HFFc6 (cell line): ENCODE results near the gene LST1. TPM values are rescaled to one million over a fixed set of nuclear protein-coding genes. Genes with fewer than 3 reads are reported as not detected.
A peak's percentile ranks its signal among the peaks of the same experiment; 100 is the strongest.

Experiments used
- DNase-seq: peaks from one replicate; pipeline ENCODE4 v3.0.0-alpha.2; 2018
- H3K27ac Mint-ChIP-seq: 2 replicates; pipeline ENCODE4 v1.8.0; 2020; ENCODE audit warnings: mild to moderate bottlenecking, mixed read lengths
- H3K27me3 Mint-ChIP-seq: 2 replicates; pipeline ENCODE4 v1.8.0; 2021; ENCODE audit warnings: mild to moderate bottlenecking, moderate library complexity, mixed read lengths; ENCODE audit not compliant: insufficient read depth
- H3K36me3 Mint-ChIP-seq: 2 replicates; pipeline ENCODE4 v1.8.0; 2021; ENCODE audit warnings: low read depth, mixed read lengths
- H3K4me1 Mint-ChIP-seq: 2 replicates; pipeline ENCODE4 v1.8.0; 2020; ENCODE audit warnings: low read depth, mixed read lengths
- H3K4me3 Mint-ChIP-seq: 2 replicates; pipeline ENCODE4 v1.8.0; 2020; ENCODE audit warnings: mild to moderate bottlenecking, moderate library complexity, mixed read lengths
- H3K9me3 Mint-ChIP-seq: 2 replicates; pipeline ENCODE4 v1.8.0; 2020; ENCODE audit warnings: mild to moderate bottlenecking, mixed read lengths
- CTCF ChIP-seq: fragments of 200-600 bp; sonication (generic); IDR thresholded peaks from 2 replicates; pipeline ENCODE4 v1.5.0; 2021; ENCODE audit warnings: antibody characterized with exemption, mild to moderate bottlenecking
- total RNA-seq, 6 experiments: library from RNA; stranded (reverse); fragmentation: NEBNext Ultra II Directional; extraction: Animal tissue kit (Norgen Biotek cat#: 25700); gene quantifications; 2 replicates in 1 of 6; 3 replicates in 5 of 6; pipeline ENCODE4 v1.2.3, GENCODE V29; 2021

Gene LST1
- total RNA-seq, 6 experiments from 2014 or later: not detected

GRCh38 chr6:31627690-31628287 lies 41.7 kb downstream of the LST1 start:
- Mint-ChIP-seq H3K4me3 (no peak overlapping the region), H3K36me3 (peaks cover 59% of the 10 kb centered on the region), H3K9me3 (no peaks in the 10 kb centered on the region), H3K4me1 (peaks cover 15% of the 10 kb centered on the region), H3K27ac (peak overlapping the region; percentile 44), H3K27me3 (peaks cover 4% of the 10 kb centered on the region)
- no peak for DNase-seq
- no peak for TF ChIP-seq CTCF

GRCh38 chr6:31629014-31629413 lies 42.9 kb downstream of the LST1 start:
- no peak overlapping the region for H3K4me3 Mint-ChIP-seq
- H3K27me3 Mint-ChIP-seq: peaks cover 4% of the 10 kb centered on the region
- no peaks in the 10 kb centered on the region for H3K9me3 Mint-ChIP-seq
- H3K27ac Mint-ChIP-seq: no peak overlapping the region
- peaks cover 55% of the 10 kb centered on the region for H3K36me3 Mint-ChIP-seq
- DNase-seq: no peak
- H3K4me1 Mint-ChIP-seq: peaks cover 25% of the 10 kb centered on the region
- TF ChIP-seq CTCF: no peak

- H3K27me3 Mint-ChIP-seq: peaks cover 4% of the 10 kb centered on the region
- TF ChIP-seq CTCF: no peak
- peaks cover 34% of the 10 kb centered on the region for H3K4me1 Mint-ChIP-seq
- peaks cover 56% of the 10 kb centered on the region for H3K36me3 Mint-ChIP-seq
- no peak overlapping the region for H3K4me3 Mint-ChIP-seq
- no peak for DNase-seq
- H3K9me3 Mint-ChIP-seq: no peaks in the 10 kb centered on the region
- H3K27ac Mint-ChIP-seq: peak overlapping the region; percentile 61
Observed at GRCh38 chr6:31630177-31630934, 44.3 kb downstream of the LST1 start.

- Mint-ChIP-seq H3K36me3 (peaks cover 57% of the 10 kb centered on the region), H3K4me1 (peaks cover 40% of the 10 kb centered on the region), H3K27ac (peak overlapping the region; percentile 61), H3K9me3 (no peaks in the 10 kb centered on the region), H3K4me3 (no peak overlapping the region), H3K27me3 (peaks cover 5% of the 10 kb centered on the region)
- no peak for DNase-seq
- TF ChIP-seq CTCF: no peak
Observed at GRCh38 chr6:31631209-31631608, 45.1 kb downstream of the LST1 start.

- H3K4me1 Mint-ChIP-seq: peaks cover 40% of the 10 kb centered on the region
- H3K9me3 Mint-ChIP-seq: no peaks in the 10 kb centered on the region
- H3K36me3 Mint-ChIP-seq: peaks cover 57% of the 10 kb centered on the region
- peaks cover 5% of the 10 kb centered on the region for H3K27me3 Mint-ChIP-seq
- H3K4me3 Mint-ChIP-seq: peak overlapping the region; percentile 13; the same call in 1 of the 2 replicates
- H3K27ac Mint-ChIP-seq: no peak overlapping the region; the same call in 1 of the 2 replicates
- DNase-seq: no peak
- no peak for TF ChIP-seq CTCF
Observed at GRCh38 chr6:31631681-31632278, 45.7 kb downstream of the LST1 start.
